GM21619 (cell line): ENCODE data around the gene ARHGEF7.

Source experiments
- ATAC-seq: cut with Tn5 transposase; IDR thresholded peaks from one replicate; pipeline ENCODE4 v1.9.1; 2021; ENCODE audit not compliant: unreplicated experiment

Gene ARHGEF7

DNA sequence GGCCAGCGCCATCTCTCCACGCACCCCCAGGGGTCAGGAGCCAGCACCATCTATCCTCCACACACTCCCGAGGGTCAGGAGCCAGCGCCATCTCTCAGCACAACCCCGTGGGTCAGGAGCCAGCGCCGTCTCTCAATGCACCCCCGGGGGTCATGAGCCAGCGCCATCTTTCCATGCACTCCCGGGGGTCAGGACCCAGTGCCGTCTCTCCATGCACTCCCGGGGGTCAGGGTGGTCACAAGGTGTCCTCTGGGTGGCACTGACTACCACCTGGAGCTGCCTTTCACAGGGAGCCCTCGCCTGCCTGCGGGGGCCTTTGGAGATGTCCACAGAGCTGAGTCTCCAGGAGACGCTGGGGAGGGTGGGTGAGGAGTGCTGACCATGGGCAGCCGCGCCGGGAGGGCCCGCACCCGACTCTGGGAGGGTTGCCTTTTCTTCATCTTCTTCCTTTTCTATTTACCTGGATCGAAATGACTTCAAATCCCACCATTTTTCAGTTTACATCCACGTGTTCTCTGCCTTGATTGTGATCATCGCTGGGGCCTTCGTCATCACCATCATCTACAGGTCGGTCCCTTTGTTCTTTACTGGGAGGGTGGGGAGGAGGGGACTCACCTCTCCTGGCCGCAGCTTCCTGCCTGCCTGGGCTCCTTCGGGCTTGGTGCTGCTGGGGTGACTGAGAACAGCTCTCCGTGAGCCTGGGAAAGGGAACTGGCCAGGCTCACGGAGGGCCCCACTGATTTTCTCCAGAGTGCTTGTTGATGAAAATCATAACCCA, 224.4 kb downstream of the ARHGEF7 start:
- no peak for ATAC-seq

DNA sequence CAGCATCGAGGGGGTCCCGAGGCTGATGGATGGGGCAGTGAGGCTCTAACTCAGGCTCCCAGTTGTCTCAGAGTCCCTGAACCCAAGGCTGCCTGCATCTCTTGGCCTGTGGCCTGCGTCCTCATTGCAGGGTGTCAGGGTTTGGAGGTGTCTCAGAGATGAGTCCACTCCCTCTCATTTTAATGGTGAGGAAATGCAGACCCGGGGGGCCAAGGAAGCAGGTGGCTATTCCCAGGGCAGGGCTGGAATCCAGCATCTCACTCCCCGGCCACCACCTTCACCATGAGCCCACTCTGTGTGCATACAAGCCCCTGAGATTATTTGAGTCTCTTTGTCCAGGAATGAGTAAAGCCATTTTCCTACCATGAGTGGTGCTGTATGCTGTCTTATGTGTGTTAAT, 226.8 kb downstream of the ARHGEF7 start:
- no peak for ATAC-seq

DNA sequence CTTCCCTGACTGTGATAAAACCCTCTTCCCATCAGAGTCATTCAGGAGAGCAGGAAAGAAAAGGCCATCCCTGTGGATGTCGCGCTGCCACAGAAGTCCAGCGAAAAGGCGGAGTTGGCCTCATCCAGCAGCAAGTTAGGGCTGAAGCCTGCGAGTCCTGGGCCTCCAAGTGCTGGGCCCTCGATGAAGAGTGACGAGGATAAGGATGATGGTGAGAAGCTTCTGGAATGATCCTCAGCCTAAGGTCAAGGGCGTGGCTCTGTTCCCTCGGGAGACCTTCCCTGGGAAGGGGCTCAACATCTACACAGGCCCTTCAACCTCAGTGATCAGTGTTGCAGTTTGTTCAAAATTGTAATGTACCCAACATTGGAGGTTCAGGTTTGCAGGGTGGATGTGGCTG, 227.6 kb downstream of the ARHGEF7 start:
- no peak for ATAC-seq

DNA sequence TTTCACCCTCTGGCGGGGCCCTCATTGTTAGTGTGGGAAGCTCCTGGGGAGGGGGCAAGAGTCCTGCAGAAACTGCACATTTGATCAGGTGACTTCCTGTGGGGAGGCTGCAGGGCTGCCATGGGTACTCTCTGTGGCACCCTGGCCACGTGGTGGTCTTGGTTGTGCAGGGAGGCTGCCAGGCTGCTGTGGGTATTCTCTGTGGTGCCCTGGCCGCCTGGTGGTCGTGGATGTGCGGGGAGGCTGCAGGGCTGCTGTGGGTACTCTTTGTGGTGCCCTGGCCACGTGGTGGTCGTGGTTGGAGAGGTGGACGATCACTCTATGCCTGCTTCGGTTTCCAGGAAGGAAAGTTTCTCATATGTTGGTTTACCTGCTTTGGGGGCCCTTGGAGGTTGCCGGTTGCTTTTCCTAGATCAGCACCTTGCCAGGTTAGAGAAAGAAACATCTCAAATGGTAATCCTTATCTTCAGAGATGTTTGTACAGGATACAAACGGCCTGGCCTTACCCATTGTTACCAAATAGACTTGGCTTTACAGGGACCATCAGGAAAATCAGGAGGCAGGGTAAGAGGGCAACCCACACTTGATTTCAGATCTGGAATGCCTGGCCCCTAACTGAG, 228.2 kb downstream of the ARHGEF7 start:
- ATAC-seq, result no peak

DNA sequence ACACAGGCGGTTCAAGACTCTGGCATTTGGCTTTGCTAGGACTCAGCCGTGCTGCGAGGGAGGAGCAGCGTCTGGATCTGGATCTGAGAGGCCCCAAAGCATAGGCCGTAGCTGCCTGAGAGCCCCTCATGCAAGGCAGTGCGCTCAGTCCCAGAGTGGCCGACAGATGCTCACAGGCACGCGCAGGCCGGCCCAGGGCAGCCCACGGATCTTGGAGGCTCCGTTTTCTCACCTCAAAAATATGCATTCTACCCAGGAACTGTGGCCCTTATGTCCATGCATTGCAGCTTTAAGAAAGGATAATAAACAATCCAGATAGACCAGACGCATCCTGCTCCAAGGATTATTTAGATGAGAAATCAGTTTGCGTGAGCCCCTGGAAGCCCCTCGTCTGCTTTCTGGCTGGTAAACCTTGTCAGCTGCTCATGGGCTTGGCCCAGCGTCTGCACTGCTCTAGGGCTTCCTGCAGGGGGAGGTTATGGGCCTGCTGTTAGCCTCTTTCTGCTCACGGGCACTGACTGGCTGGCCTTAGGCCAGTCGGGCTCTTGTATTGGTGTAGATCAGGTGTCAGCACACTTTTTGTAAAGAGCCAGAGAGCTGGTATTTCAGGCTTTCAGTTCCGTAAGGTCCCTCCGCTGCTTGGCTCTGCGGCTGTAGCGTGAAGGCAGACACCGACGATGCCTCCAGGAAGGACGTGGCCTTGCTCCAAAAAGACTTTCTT, 229.5 kb downstream of the ARHGEF7 start:
- no peak for ATAC-seq

DNA sequence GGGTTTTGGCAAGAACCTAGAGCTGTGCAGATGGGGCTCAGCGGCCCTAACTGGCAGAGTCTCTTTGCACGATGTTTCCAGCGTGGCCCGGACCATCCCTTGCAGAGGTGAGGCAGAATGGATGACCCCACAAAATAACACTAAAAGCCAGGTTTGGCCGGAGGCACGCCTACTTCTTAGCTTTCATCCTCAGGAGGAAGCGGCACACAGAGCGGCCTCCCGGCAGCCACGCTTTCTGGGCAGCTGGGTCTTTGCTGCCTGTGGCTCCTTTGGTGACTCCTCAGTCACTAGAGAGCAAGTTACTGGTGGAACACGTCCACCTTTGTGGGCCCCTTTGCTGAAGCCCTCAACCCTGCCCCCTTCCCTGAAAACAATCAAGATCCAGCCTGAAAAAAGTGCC, 230.6 kb downstream of the ARHGEF7 start:
- ATAC-seq, result no peak

DNA sequence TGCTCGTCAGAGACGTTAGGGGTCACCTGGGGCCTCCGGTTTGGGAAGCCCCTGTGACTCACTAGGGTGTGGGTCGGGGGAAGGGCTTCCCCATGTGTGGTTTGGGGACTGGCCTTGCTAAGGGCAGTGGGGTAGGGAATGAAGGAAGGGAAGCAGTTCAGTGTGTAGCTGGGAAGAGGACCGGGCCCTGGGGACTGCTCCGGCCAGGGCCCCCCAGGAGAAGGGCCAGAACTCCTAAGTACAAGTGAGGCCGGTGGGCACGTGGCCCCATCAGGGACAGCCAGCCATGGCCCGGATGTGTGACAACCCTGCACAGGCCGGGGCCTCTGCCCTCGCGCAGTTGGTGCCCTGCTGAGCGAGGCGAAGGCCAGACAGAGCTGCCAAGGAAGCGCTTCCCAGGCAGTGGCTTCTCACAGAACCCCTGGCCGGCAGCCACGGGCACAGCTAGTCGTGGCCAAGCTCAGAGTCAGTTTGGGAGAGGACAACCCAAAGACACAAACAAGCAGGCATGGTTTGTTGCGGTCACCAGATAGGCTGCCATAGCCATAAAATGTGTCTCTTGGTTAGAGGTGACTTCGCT, 231.1 kb downstream of the ARHGEF7 start:
- ATAC-seq, result no peak

DNA sequence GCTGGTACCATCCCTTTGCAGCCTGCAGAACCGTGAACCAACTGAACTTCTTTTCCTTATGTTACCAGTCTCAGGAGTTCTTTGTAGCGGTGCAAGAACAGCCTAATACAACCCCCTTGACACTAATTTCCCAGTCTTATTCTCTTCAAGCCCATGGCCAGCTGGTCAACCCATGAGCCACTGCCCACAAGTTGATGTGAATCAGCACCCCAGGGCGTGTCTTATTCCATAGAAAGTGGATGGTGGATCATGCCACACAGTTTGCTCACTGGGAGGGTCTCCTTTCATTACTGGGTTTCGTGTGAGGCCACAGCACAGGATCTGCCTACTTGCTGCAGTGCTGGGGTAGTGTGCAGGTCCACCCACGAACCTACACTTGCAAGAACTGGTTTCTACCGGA, 232.3 kb downstream of the ARHGEF7 start:
- ATAC-seq, result no peak

DNA sequence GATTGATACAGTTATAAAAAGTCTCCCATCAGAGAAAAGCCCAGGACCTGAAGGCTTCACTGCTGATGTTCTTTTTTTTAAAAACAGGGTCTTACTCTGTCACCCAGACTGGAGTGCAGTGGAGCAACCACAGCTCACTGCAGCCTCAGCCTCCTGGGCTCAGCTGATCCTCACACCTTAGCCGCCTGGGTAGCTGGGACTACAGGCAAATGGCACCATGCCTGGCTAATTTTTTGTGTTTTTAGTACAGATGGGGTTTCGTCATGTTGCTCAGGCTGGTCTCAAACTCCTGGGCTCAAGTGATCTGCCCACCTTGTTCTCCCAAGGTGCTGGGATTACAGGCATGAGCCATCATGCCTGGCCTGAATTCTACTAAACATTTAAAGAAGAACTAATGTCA, 238.4 kb downstream of the ARHGEF7 start:
- ATAC-seq, result no peak

DNA sequence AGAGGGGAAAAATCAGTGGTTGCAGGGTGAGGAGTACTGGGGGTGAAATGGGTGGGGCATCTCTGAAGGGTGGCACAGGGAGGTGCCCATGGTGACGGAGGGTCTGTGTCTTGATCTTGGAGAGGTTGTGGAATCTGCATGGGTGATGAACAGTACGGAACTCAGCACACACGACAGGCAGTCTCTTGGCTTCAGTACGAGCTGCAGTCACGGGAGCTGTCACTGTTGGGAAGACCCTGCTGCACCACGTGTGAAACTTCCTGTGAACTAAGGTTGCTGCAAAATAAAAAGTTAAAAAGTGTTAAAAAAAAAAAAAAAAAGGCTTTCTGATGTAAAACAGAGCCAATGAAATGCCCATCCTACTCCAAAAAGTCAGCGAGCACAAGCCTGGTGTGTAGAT, 239.7 kb downstream of the ARHGEF7 start:
- no peak for ATAC-seq
